Fibroblast of lung (primary cell): ENCODE data around the gene WARS2. TPM values are rescaled to one million over a fixed set of nuclear protein-coding genes. Genes with fewer than 3 reads are reported as not detected.

Source experiments
- DNase-seq, 2 donors: peaks; one replicate each; pipeline versions ENCODE4 v3.0.0 to v3.0.0-alpha.2; 2010; ENCODE audit warnings: low read depth in 2 of 2
- H2AFZ ChIP-seq: 2 replicates; pipeline ENCODE4 v1.5.1; 2012; ENCODE audit warnings: low read length, control low read depth, inconsistent platforms
- H3K27ac ChIP-seq: 2 replicates; pipeline ENCODE4 v1.5.1; 2011; ENCODE audit warnings: low read length, control low read depth; ENCODE audit not compliant: insufficient read depth
- H3K27me3 ChIP-seq: 2 replicates; pipeline ENCODE4 v1.5.1; 2011; ENCODE audit warnings: mild to moderate bottlenecking, low read length; ENCODE audit not compliant: control insufficient read depth, insufficient read depth
- H3K36me3 ChIP-seq: 2 replicates; pipeline ENCODE4 v1.5.1; 2011; ENCODE audit warnings: low read length; ENCODE audit not compliant: control insufficient read depth, insufficient read depth
- H3K4me1 ChIP-seq: 2 replicates; pipeline ENCODE4 v1.5.1; 2011; ENCODE audit warnings: low read length; ENCODE audit not compliant: control insufficient read depth, insufficient read depth; ENCODE audit errors: extremely low read depth
- H3K4me2 ChIP-seq: 2 replicates; pipeline ENCODE4 v1.5.1; 2011; ENCODE audit warnings: low read length, control low read depth; ENCODE audit not compliant: insufficient read depth; ENCODE audit errors: extremely low read depth
- H3K4me3 ChIP-seq, 4 experiments: fragments of 200-600 bp in 1 of 4; sonication (generic) in 1 of 4; replicated peaks in 1 of 4; 2 replicates each; pipeline ENCODE4 v1.5.1; 2011 to 2016; ENCODE audit warnings: low read length in 4 of 4, low read depth in 3 of 4, mild to moderate bottlenecking in 3 of 4, control low read depth in 2 of 4, inconsistent platforms in 1 of 4, mixed read lengths in 1 of 4; ENCODE audit not compliant: insufficient read depth in 1 of 4; ENCODE audit errors: control extremely low read depth in 1 of 4
- H3K79me2 ChIP-seq: 2 replicates; pipeline ENCODE4 v1.5.1; 2012; ENCODE audit warnings: mild to moderate bottlenecking, low read length, inconsistent platforms; ENCODE audit not compliant: control insufficient read depth, insufficient read depth
- H3K9ac ChIP-seq: 2 replicates; pipeline ENCODE4 v1.5.1; 2011; ENCODE audit warnings: mild to moderate bottlenecking, low read length, control low read depth; ENCODE audit not compliant: insufficient read depth
- H3K9me3 ChIP-seq: 2 replicates; pipeline ENCODE4 v1.5.1; 2012; ENCODE audit warnings: low read depth, low read length; ENCODE audit not compliant: control insufficient read depth, insufficient read depth
- H4K20me1 ChIP-seq: 2 replicates; pipeline ENCODE4 v1.5.1; 2011; ENCODE audit warnings: low read length; ENCODE audit not compliant: control insufficient read depth, insufficient read depth; ENCODE audit errors: extremely low read depth
- CTCF ChIP-seq, 2 donors: IDR thresholded peaks in 1 of 2; conservative IDR thresholded peaks in 1 of 2; 1 replicate in 1 of 2; 2 replicates in 1 of 2; pipeline ENCODE4 v1.5.1; 2011 to 2012; ENCODE audit warnings: low read length in 2 of 2, control low read depth in 1 of 2, inconsistent platforms in 1 of 2, low read depth in 1 of 2, mild to moderate bottlenecking in 1 of 2
- EZH2 ChIP-seq: IDR thresholded peaks from 2 replicates; pipeline ENCODE4 v1.5.1; 2012; ENCODE audit warnings: low read length, control low read depth, mild to moderate bottlenecking; ENCODE audit errors: missing control alignments
- polyA plus RNA-seq, 2 donors: library from polyadenylated mRNA; depleted of rRNA in 1 of 2; stranded (reverse) in 1 of 2; unstranded in 1 of 2; fragments of >200 nt; gene quantifications; 2 replicates each; pipeline ENCODE4 v1.2.1, GENCODE V29; 2011 to 2012; ENCODE audit warnings: missing spikeins in 1 of 2
- total RNA-seq: library from RNA; depleted of rRNA; stranded (reverse); fragments of >200 nt; gene quantifications from 2 replicates; pipeline ENCODE4 v1.2.1, GENCODE V29; 2014

WARS2 gene
- total and polyA plus RNA-seq, 2 donors (not counting 1 experiment from before 2014, with no cell fraction given): 13.3 to 20.3 TPM

GRCh38 chr1:119143706-119144105 is 3.3 kb upstream of the WARS2 start:
- Histone ChIP-seq H3K9ac (no peak overlapping the region), H2AFZ (no peak overlapping the region), H3K4me3 (no peak overlapping the region), H3K36me3 (no peaks in the 10 kb centered on the region), H3K4me2 (no peak overlapping the region), H3K4me1 (peaks cover 2% of the 10 kb centered on the region), H3K79me2 (peaks cover 5% of the 10 kb centered on the region), H3K27ac (no peak overlapping the region), H3K9me3 (no peaks in the 10 kb centered on the region), H3K27me3 (no peaks in the 10 kb centered on the region), H4K20me1 (no peaks in the 10 kb centered on the region)
- TF ChIP-seq EZH2: no peak
- TF ChIP-seq CTCF (conservative IDR thresholded peaks at IDR 0.05 in 1 of 2, IDR thresholded peaks at IDR 0.05 in 1 of 2; ENCODE audit: low read depth in 1 of 2, low read length in 2 of 2): no peak
- no peak for DNase-seq

GRCh38 chr1:119141660-119142059 is 1.2 kb upstream of the WARS2 start:
- Histone ChIP-seq H2AFZ (no peak overlapping the region), H3K4me1 (peaks cover 2% of the 10 kb centered on the region), H3K79me2 (peaks cover 5% of the 10 kb centered on the region), H3K9me3 (no peaks in the 10 kb centered on the region), H4K20me1 (no peaks in the 10 kb centered on the region), H3K4me2 (no peak overlapping the region), H3K36me3 (no peaks in the 10 kb centered on the region), H3K4me3 (peak overlapping the region in 1 of 4 experiments; percentile 77), H3K9ac (no peak overlapping the region), H3K27me3 (no peaks in the 10 kb centered on the region), H3K27ac (no peak overlapping the region)
- TF ChIP-seq CTCF (conservative IDR thresholded peaks at IDR 0.05 in 1 of 2, IDR thresholded peaks at IDR 0.05 in 1 of 2; ENCODE audit: low read depth in 1 of 2, low read length in 2 of 2): no peak
- TF ChIP-seq EZH2: no peak
- no peak for DNase-seq

- H3K4me2 ChIP-seq: peak overlapping the region; percentile 93
- H3K36me3 ChIP-seq: no peaks in the 10 kb centered on the region
- no peaks in the 10 kb centered on the region for H3K9me3 ChIP-seq
- TF ChIP-seq EZH2 (no peak), CTCF (conservative IDR thresholded peaks at IDR 0.05 in 1 of 2, IDR thresholded peaks at IDR 0.05 in 1 of 2; ENCODE audit: low read depth in 1 of 2, low read length in 2 of 2) (peak; percentile 20 to 43)
- H3K9ac ChIP-seq: peak overlapping the region; percentile 93
- peaks cover 7% of the 10 kb centered on the region for H3K4me1 ChIP-seq
- DNase-seq: peak in 1 of 2 donors; percentile 34
- H3K27me3 ChIP-seq: no peaks in the 10 kb centered on the region
- H3K4me3 ChIP-seq: peak overlapping the region; percentile 54 to 77 (median 70)
- H2AFZ ChIP-seq: no peak overlapping the region
- H3K27ac ChIP-seq: peak overlapping the region; percentile 99
- no peaks in the 10 kb centered on the region for H4K20me1 ChIP-seq
- peaks cover 5% of the 10 kb centered on the region for H3K79me2 ChIP-seq
Observed at GRCh38 chr1:119141020-119141424, 569 bp upstream of the WARS2 start.
